ENCODE results near the gene CRK. TPM values are rescaled to one million over a fixed set of nuclear protein-coding genes. Genes with fewer than 3 reads are reported as not detected.

Gene CRK
- total RNA-seq, 1 experiment from 2014 or later: 99.7 TPM

GRCh38 chr17:1371893-1372590 is 84.0 kb downstream of the CRK start:
- Histone ChIP-seq H3K4me3 (no peak overlapping the region), H3K36me3 (peaks cover 73% of the 10 kb centered on the region), H3K4me1 (replicated peaks) (peaks cover 17% of the 10 kb centered on the region), H3K9me3 (replicated peaks) (no peaks in the 10 kb centered on the region), H3K27ac (no peak overlapping the region), H3K27me3 (replicated peaks) (no peaks in the 10 kb centered on the region)
- DNase-seq (ENCODE audit: low read depth in 1 of 2, low spot score in 2 of 2): no peak

Other genes starting within 250 kb of the CRK start
- not detected in 2 replicates for gene BHLHA9, start 185.8 kb downstream of the CRK start, total RNA-seq (2014; rRNA removed; shearing (Covaris generic))
- gene TRARG1, start 176.6 kb downstream of the CRK start, total RNA-seq (2014; rRNA removed; shearing (Covaris generic)): not detected in 2 replicates
- 370 and 490 TPM in 2 replicates for gene YWHAE, start 56.0 kb downstream of the CRK start, total RNA-seq (2014; rRNA removed; shearing (Covaris generic))
- gene MYO1C, start 36.5 kb upstream of the CRK start, total RNA-seq (2014; rRNA removed; shearing (Covaris generic)): 113 and 155 TPM in 2 replicates
- 18.1 and 34.4 TPM in 2 replicates for gene INPP5K, start 60.4 kb upstream of the CRK start, total RNA-seq (2014; rRNA removed; shearing (Covaris generic))
- gene PITPNA, start 106.6 kb upstream of the CRK start, total RNA-seq (2014; rRNA removed; shearing (Covaris generic)): 15.7 and 37.8 TPM in 2 replicates
- 2.0 and 3.4 TPM in 2 replicates for gene SLC43A2, start 172.6 kb upstream of the CRK start, total RNA-seq (2014; rRNA removed; shearing (Covaris generic))
- gene SCARF1, start 189.5 kb upstream of the CRK start, total RNA-seq (2014; rRNA removed; shearing (Covaris generic)): 0.16 TPM in 2 replicates
- 0.22 and 1.0 TPM in 2 replicates for gene RILP, start 193.6 kb upstream of the CRK start, total RNA-seq (2014; rRNA removed; shearing (Covaris generic))
- gene PRPF8, start 228.6 kb upstream of the CRK start, total RNA-seq (2014; rRNA removed; shearing (Covaris generic)): 47.1 and 73.3 TPM in 2 replicates

Data from SJSA1 (cell line).